ENCODE results near the gene CREBBP. TPM values are rescaled to one million over a fixed set of nuclear protein-coding genes. Genes with fewer than 3 reads are reported as not detected.

The CREBBP gene
- polyA plus RNA-seq, 1 of the 3 experiments (the other 2 are of a cell fraction) = 5.7 TPM

GRCh38 chr16:3920206-3920605 lies 39.7 kb upstream of the CREBBP start:
- no peaks in the 10 kb centered on the region for H3K9me3 ChIP-seq
- no peak overlapping the region for H3K27ac ChIP-seq (ENCODE audit: low read depth in 2 of 2, low read length in 1 of 2)
- ChIA-PET POLR2A (no interaction called here), CTCF (interaction anchor here (5.7 kb wide), 1 partner anchor 19 kb away, joined by 34 read pairs; no protein-coding TSS in a partner anchor)
- no peaks in the 10 kb centered on the region for H3K79me2 ChIP-seq (ENCODE audit: insufficient read depth)
- peaks cover 8% of the 10 kb centered on the region; the same call in 1 of the 2 replicates for H3K27me3 ChIP-seq (ENCODE audit: insufficient read depth)
- H3K4me3 ChIP-seq (ENCODE audit: low read depth in 2 of 2, low read length in 1 of 2) = no peak overlapping the region
- H3F3A ChIP-seq (replicated peaks; ENCODE audit: insufficient read depth) = no peaks in the 10 kb centered on the region
- no peak overlapping the region for H3K4me2 ChIP-seq
- 42% methylated on average over 2 of the region's 8 CpGs for WGBS (ENCODE audit: low lambda C conversion rate)
- H3K4me1 ChIP-seq (ENCODE audit: control insufficient read depth in 1 of 2, insufficient read depth in 2 of 2, low read depth in 1 of 2, low read length in 1 of 2) = no peaks in the 10 kb centered on the region
- no peak for TF ChIP-seq RFX5 (IDR thresholded peaks at IDR 0.05; ENCODE audit: low read length)
- TF ChIP-seq SIN3A (IDR thresholded peaks at IDR 0.05; ENCODE audit: borderline replicate concordance, low read depth, low read length) = no peak
- no peak for TF ChIP-seq RCOR1 (IDR thresholded peaks at IDR 0.05; ENCODE audit: low read length)
- TF ChIP-seq PBX3 (IDR thresholded peaks at IDR 0.05) = no peak
- TF ChIP-seq NRF1 (IDR thresholded peaks at IDR 0.05; ENCODE audit: low read depth, low read length) = no peak
- TF ChIP-seq IRF3 (IDR thresholded peaks at IDR 0.05; ENCODE audit: low read depth, low read length) = no peak
- TF ChIP-seq USF1 (IDR thresholded peaks at IDR 0.05; ENCODE audit: borderline replicate concordance, low read depth) = no peak
- no peak for TF ChIP-seq CHD2 (IDR thresholded peaks at IDR 0.05; ENCODE audit: low read length, partially characterized antibody)
- TF ChIP-seq MEF2A (IDR thresholded peaks at IDR 0.05; ENCODE audit: borderline replicate concordance, low read depth) = no peak
- no peak for TF ChIP-seq TEAD4 (IDR thresholded peaks at IDR 0.05; ENCODE audit: borderline replicate concordance, insufficient read depth)
- no peak for TF ChIP-seq FOXM1 (IDR thresholded peaks at IDR 0.05; ENCODE audit: low read depth)
- TF ChIP-seq POLR2AphosphoS5 (IDR thresholded peaks at IDR 0.05; ENCODE audit: low read depth, low read length) = no peak
- TF ChIP-seq GABPA (IDR thresholded peaks at IDR 0.05; ENCODE audit: low read depth) = no peak
- no peak for TF ChIP-seq CTCF (IDR thresholded peaks at IDR 0.05)
- no peak for TF ChIP-seq FOXJ3 (CRISPR knock-in tag; IDR thresholded peaks at IDR 0.05)
- TF ChIP-seq ELF1 (IDR thresholded peaks at IDR 0.05) = no peak
- H3K9ac ChIP-seq = no peak overlapping the region
- H2AFZ ChIP-seq (ENCODE audit: low read depth) = no peak overlapping the region
- DNase-seq = no peak
- H4K20me1 ChIP-seq (ENCODE audit: insufficient read depth) = no peaks in the 10 kb centered on the region
- no peaks in the 10 kb centered on the region for H3K9me2 ChIP-seq
- no peaks in the 10 kb centered on the region for H3K36me3 ChIP-seq (replicated peaks in 1 of 2; ENCODE audit: control insufficient read depth in 1 of 2, insufficient read depth in 2 of 2, low read length in 1 of 2)
